ENCODE results near the gene TBL3.

GRCh38 chr16:2024032-2024420 lies 52.2 kb downstream of the TBL3 start:
- no peak for TF ChIP-seq CTCF (conservative IDR thresholded peaks at IDR 0.05)
- TF ChIP-seq EZH2 (IDR thresholded peaks at IDR 0.05; ENCODE audit: low read depth) = no peak
